K562 (cell line): ENCODE measurements around the gene FBLN7. TPM values are rescaled to one million over a fixed set of nuclear protein-coding genes. Genes with fewer than 3 reads are reported as not detected.

Experiments
- ATAC-seq: fragments of 200-7000 bp; cut with Tn5 transposase; 3 replicates; pipeline ENCODE4 v1.9.1; 2020; ENCODE audit warnings: moderate library complexity
- BruUV-seq: library from RNA; stranded (reverse); fragments of 400-500 nt; replicated peaks from 2 replicates; lab custom pipeline; 2021; lab: Mats Ljungman, UMichigan
- CTCF ChIA-PET: fragments of 300-600 bp; formaldehyde crosslinking; extraction: SDS; loops from one replicate; lab custom pipeline; 2021; ENCODE audit warnings: low intra/inter-chr PET ratio; lab: Yijun Ruan, JAX
- POLR2A ChIA-PET: fragments of 300-600, 350-650 bp; sonication (Branson Sonifier 250); formaldehyde crosslinking; extraction: SDS; loops from one replicate; lab custom pipeline; 2021; ENCODE audit warnings: antibody characterized with exemption, inconsistent platforms; lab: Yijun Ruan, JAX
- DNase-seq, 4 experiments: peaks; one replicate each; pipeline versions ENCODE4 v3.0.0 to v3.0.0-alpha.2; 2011 to 2018; ENCODE audit warnings: low spot score in 3 of 4, mixed read lengths in 3 of 4; ENCODE audit errors: extremely low read depth in 1 of 4
- FAIRE-seq: peaks from 2 replicates; lab custom pipeline; 2011; peaks lifted over from hg19 to GRCh38; lab: Jason Lieb, UNC
- H2AFZ ChIP-seq: 2 replicates; pipeline ENCODE4 v1.6.0; 2011; ENCODE audit warnings: low read depth, low read length, control low read depth, inconsistent platforms
- H3K27ac ChIP-seq: fragments of 200-600 bp; 3 replicates; pipeline ENCODE4 v1.8.0; 2011; ENCODE audit warnings: low read depth, mild to moderate bottlenecking, control low read depth, inconsistent platforms, low read length, moderate library complexity, mixed read lengths; ENCODE audit errors: extremely low read depth
- H3K27me3 ChIP-seq, 2 experiments: fragments of 300-600 bp in 1 of 2; 2 replicates in 1 of 2; 3 replicates in 1 of 2; pipeline versions ENCODE4 v1.6.0 to v1.8.0; 2011; ENCODE audit warnings: inconsistent platforms in 2 of 2, low read length in 2 of 2, mild to moderate bottlenecking in 1 of 2, mixed read lengths in 1 of 2, moderate library complexity in 1 of 2; ENCODE audit not compliant: control insufficient read depth in 2 of 2, insufficient read depth in 2 of 2
- H3K36me3 ChIP-seq: fragments of 300-600 bp; 3 replicates; pipeline ENCODE4 v1.8.0; 2011; ENCODE audit warnings: mild to moderate bottlenecking, low read length, inconsistent platforms; ENCODE audit not compliant: control insufficient read depth, insufficient read depth
- H3K4me1 ChIP-seq, 2 experiments: fragments of 200-600 bp in 1 of 2; replicated peaks in 1 of 2; 2 replicates in 1 of 2; 3 replicates in 1 of 2; pipeline versions ENCODE4 v1.5.1 to v1.8.0; 2011; ENCODE audit warnings: inconsistent platforms in 2 of 2, low read length in 2 of 2, mild to moderate bottlenecking in 1 of 2, mixed read lengths in 1 of 2, moderate library complexity in 1 of 2; ENCODE audit not compliant: control insufficient read depth in 2 of 2, insufficient read depth in 2 of 2
- H3K4me2 ChIP-seq: 2 replicates; pipeline ENCODE4 v1.6.1; 2011; ENCODE audit warnings: low read length, control low read depth, inconsistent platforms, mixed read lengths; ENCODE audit not compliant: insufficient read depth
- H3K4me3 ChIP-seq: fragments of 200-600 bp; sonication (generic), shearing (Covaris generic); 2 replicates; pipeline ENCODE4 v1.5.1; 2016; ENCODE audit warnings: control low read depth, inconsistent platforms
- H3K79me2 ChIP-seq: fragments of 200-600 bp; 3 replicates; pipeline ENCODE4 v1.8.0; 2011; ENCODE audit warnings: low read length, inconsistent platforms; ENCODE audit not compliant: control insufficient read depth, insufficient read depth
- H3K9ac ChIP-seq, 2 experiments: 2 replicates each; pipeline versions ENCODE4 v1.6.0 to v1.6.1; 2011; ENCODE audit warnings: low read depth in 2 of 2, low read length in 2 of 2, control low read depth in 1 of 2, inconsistent platforms in 1 of 2, mild to moderate bottlenecking in 1 of 2, mixed read lengths in 1 of 2; ENCODE audit not compliant: insufficient read depth in 1 of 2
- H3K9me1 ChIP-seq: one replicate; pipeline ENCODE4 v1.6.0; 2011; ENCODE audit warnings: inconsistent platforms, mild to moderate bottlenecking, low read length, moderate library complexity; ENCODE audit not compliant: control insufficient read depth, insufficient read depth
- H3K9me3 ChIP-seq: replicated peaks from 2 replicates; pipeline ENCODE4 v1.5.1; 2011; ENCODE audit warnings: low read depth, low read length, inconsistent platforms; ENCODE audit not compliant: control insufficient read depth, insufficient read depth
- H4K20me1 ChIP-seq: replicated peaks from 2 replicates; pipeline ENCODE4 v1.6.1; 2011; ENCODE audit warnings: low read length, inconsistent platforms, mixed read lengths; ENCODE audit not compliant: control insufficient read depth, insufficient read depth
- BCL6 ChIP-seq: fragments of 250-450 bp; sonication (Bioruptor Pico); IDR thresholded peaks from 2 replicates; pipeline ENCODE4 v1.4.0; 2020
- CBFA2T2 ChIP-seq: fragments of 450-650 bp; conservative IDR thresholded peaks from 2 replicates; pipeline ENCODE4 v1.6.1; 2017; ENCODE audit warnings: mild to moderate bottlenecking
- CCAR2 ChIP-seq: fragments of 200-400 bp; formaldehyde crosslinking; IDR thresholded peaks from 2 replicates; pipeline ENCODE4 v1.6.1; 2017; ENCODE audit warnings: mild to moderate bottlenecking, low read depth, low read length
- CTCFL ChIP-seq: IDR thresholded peaks from 2 replicates; pipeline ENCODE4 v1.6.1; 2011; ENCODE audit warnings: borderline replicate concordance, low read depth, mild to moderate bottlenecking, moderate library complexity, low read length; ENCODE audit not compliant: insufficient read depth, poor library complexity, severe bottlenecking
- DIDO1 ChIP-seq: fragments of 450-650 bp; IDR thresholded peaks from 2 replicates; pipeline ENCODE4 v1.6.1; 2016; ENCODE audit warnings: low read depth, missing biosample characterization, missing genetic modification characterization
- MYC ChIP-seq, 2 experiments: fragments of 250-450 bp in 1 of 2; sonication (Bioruptor Pico) in 1 of 2; IDR thresholded peaks; 2 replicates each; pipeline versions ENCODE4 v1.5.1 to v1.6.1; 2012 to 2021; ENCODE audit warnings: low read depth in 2 of 2, borderline replicate concordance in 1 of 2, improper control_type of control experiment in 1 of 2, low read length in 1 of 2, mild to moderate bottlenecking in 1 of 2, moderate library complexity in 1 of 2
- ZBTB17 ChIP-seq: fragments of 450-650 bp; formaldehyde crosslinking; IDR thresholded peaks from 2 replicates; pipeline ENCODE4 v1.4.0; 2020; ENCODE audit warnings: mild to moderate bottlenecking
- ZNF239 ChIP-seq: fragments of 250-450 bp; sonication (Bioruptor Pico); IDR thresholded peaks from 2 replicates; pipeline ENCODE4 v1.4.0; 2020; ENCODE audit warnings: mild to moderate bottlenecking
- ZNF77 ChIP-seq: fragments of 250-450 bp; sonication (Bioruptor Pico); IDR thresholded peaks from 2 replicates; pipeline ENCODE4 v1.5.0; 2020
- WGBS: fragments of 100-300 bp; shearing (Covaris generic); methylation state at CpG from one replicate; pipeline ENCODE4 v1.1.6; 2016; ENCODE audit warnings: low coverage, mixed read lengths; ENCODE audit not compliant: insufficient coverage; ENCODE audit errors: missing lambda C conversion rate; 5-methylcytosine and 5-hydroxymethylcytosine counted together
- in situ Hi-C: fragments of 300-500 bp; cut with MboI; formaldehyde crosslinking; loops from 4 replicates; pipeline ENCODE4 v1.15.0; 2018; ENCODE audit warnings: inconsistent platforms, mixed read lengths
- intact Hi-C: fragments of 100-400 bp; cut with micrococcal nuclease; formaldehyde crosslinking; loops from 2 replicates; pipeline ENCODE4 v1.14.2; 2022
- polyA plus RNA-seq, 8 experiments: library from polyadenylated mRNA; depleted of rRNA in 4 of 8; stranded (reverse) in 5 of 8; unstranded in 3 of 8; fragments of >200 nt; fragmentation: Nextera tagmentation in 2 of 8; fragmentation: Illumina TruSeq in 1 of 8; extraction: Ambion mirVana in 2 of 8; extraction: Trizol in 1 of 8; gene quantifications; 2 replicates each; pipeline versions ENCODE4 v1.2.1 to v1.2.3, GENCODE V29; 2011 to 2014; ENCODE audit warnings: inconsistent platforms in 1 of 8, missing spikeins in 1 of 8
- total RNA-seq, 7 experiments: library from RNA; depleted of rRNA in 6 of 7; stranded (reverse); fragments of >200 nt in 6 of 7; fragmentation: Illumina TruSeq in 2 of 7; extraction: Trizol in 2 of 7; gene quantifications; 2 replicates each; pipeline versions ENCODE4 v1.2.1 to v1.2.3, GENCODE V29; 2011 to 2021; ENCODE audit warnings: low replicate concordance in 1 of 7

FBLN7 gene
- total and polyA plus RNA-seq, 9 of the 15 experiments (the other 6 are each of a cell fraction or from before 2014, with no cell fraction given), result 0.13 TPM; not detected in 8

- Histone ChIP-seq H2AFZ (no peak overlapping the region), H3K9me3 (peaks cover 4% of the 10 kb centered on the region; the same call in 1 of the 2 replicates), H3K4me2 (no peak overlapping the region), H3K27me3 (peaks cover 0 to 5% of the 10 kb centered on the region in 2 experiments; a peak in 1 of 5 replicates), H4K20me1 (no peaks in the 10 kb centered on the region), H3K9ac (no peak overlapping the region), H3K79me2 (no peaks in the 10 kb centered on the region), H3K4me1 (peaks cover 0 to 7% of the 10 kb centered on the region in 2 experiments; a peak in 1 of 5 replicates), H3K36me3 (no peaks in the 10 kb centered on the region), H3K4me3 (no peak overlapping the region), H3K9me1 (no peaks in the 10 kb centered on the region), H3K27ac (no peak overlapping the region)
- intact Hi-C loops (no loop called here), in situ Hi-C loops (no loop called here)
- ChIA-PET CTCF (no interaction called here), POLR2A (no interaction called here)
- TF ChIP-seq BCL6 (CRISPR knock-in tag) (no peak), CCAR2 (no peak), ZNF239 (CRISPR knock-in tag) (no peak), CBFA2T2 (no peak), DIDO1 (no peak), MYC (IDR thresholded peaks at IDR 0.05; ENCODE audit: low read depth, low read length) (no peak), MYC (CRISPR knock-in tag; IDR thresholded peaks at IDR 0.05; ENCODE audit: borderline replicate concordance, low read depth) (no peak), ZNF77 (CRISPR knock-in tag) (no peak), CTCFL (no peak), ZBTB17 (no peak)
- DNase-seq (no peak), ATAC-seq (no peak), FAIRE-seq (no peak)
- no TSS peak for BruUV-seq
- 0% methylated on average over 1 of the region's 1 CpG for WGBS
Observed at GRCh38 chr2:112197868-112198267, 59.7 kb downstream of the FBLN7 start.
